Nephron progenitor cell (in vitro differentiated cells): ENCODE measurements around the gene STARD8.

ENCODE experiments used
- DNase-seq: peaks from one replicate; pipeline ENCODE4 v3.0.0; 2021
- H3K27ac Mint-ChIP-seq: 2 replicates; pipeline ENCODE4 v1.8.0; 2021; ENCODE audit warnings: mild to moderate bottlenecking, moderate library complexity, mixed read lengths
- H3K27me3 Mint-ChIP-seq: 2 replicates; pipeline ENCODE4 v1.8.0; 2021; ENCODE audit warnings: mild to moderate bottlenecking, low read depth, mixed read lengths; ENCODE audit not compliant: poor library complexity
- H3K36me3 Mint-ChIP-seq: 2 replicates; pipeline ENCODE4 v1.8.0; 2021; ENCODE audit warnings: low read depth, mixed read lengths
- H3K4me1 Mint-ChIP-seq: 2 replicates; pipeline ENCODE4 v1.8.0; 2021; ENCODE audit warnings: mixed read lengths
- H3K4me3 Mint-ChIP-seq: 2 replicates; pipeline ENCODE4 v1.8.0; 2021; ENCODE audit warnings: mild to moderate bottlenecking, moderate library complexity, mixed read lengths
- H3K9me3 Mint-ChIP-seq: 2 replicates; pipeline ENCODE4 v1.8.0; 2021; ENCODE audit warnings: mild to moderate bottlenecking, moderate library complexity, mixed read lengths
- CTCF ChIP-seq: fragments of 200-600 bp; sonication (generic); IDR thresholded peaks from 2 replicates; pipeline ENCODE4 v1.5.0; 2021; ENCODE audit warnings: antibody characterized with exemption

Gene STARD8

GRCh38 chrX:68695206-68695845 lies 47.9 kb downstream of the STARD8 start:
- no peak for DNase-seq
- peak overlapping the region; percentile 71 for H3K4me3 Mint-ChIP-seq
- no peaks in the 10 kb centered on the region for H3K36me3 Mint-ChIP-seq
- TF ChIP-seq CTCF, result no peak
- H3K4me1 Mint-ChIP-seq, result peaks cover 47% of the 10 kb centered on the region
- no peaks in the 10 kb centered on the region for H3K27me3 Mint-ChIP-seq
- no peak overlapping the region for H3K27ac Mint-ChIP-seq
- H3K9me3 Mint-ChIP-seq, result peaks cover 42% of the 10 kb centered on the region

GRCh38 chrX:68696267-68696990 lies 49.0 kb downstream of the STARD8 start:
- H3K27ac Mint-ChIP-seq, result no peak overlapping the region
- H3K9me3 Mint-ChIP-seq, result peaks cover 46% of the 10 kb centered on the region
- TF ChIP-seq CTCF, result no peak
- H3K27me3 Mint-ChIP-seq, result no peaks in the 10 kb centered on the region
- H3K36me3 Mint-ChIP-seq, result no peaks in the 10 kb centered on the region
- H3K4me1 Mint-ChIP-seq, result peaks cover 47% of the 10 kb centered on the region
- no peak for DNase-seq
- H3K4me3 Mint-ChIP-seq, result peak overlapping the region; percentile 36

GRCh38 chrX:68697036-68697435 lies 49.6 kb downstream of the STARD8 start:
- Mint-ChIP-seq H3K9me3 (peaks cover 49% of the 10 kb centered on the region), H3K36me3 (no peaks in the 10 kb centered on the region), H3K4me1 (peaks cover 47% of the 10 kb centered on the region), H3K27ac (no peak overlapping the region), H3K4me3 (peak overlapping the region; percentile 36), H3K27me3 (no peaks in the 10 kb centered on the region)
- no peak for DNase-seq
- TF ChIP-seq CTCF, result no peak

GRCh38 chrX:68697465-68698125 lies 50.1 kb downstream of the STARD8 start:
- peaks cover 47% of the 10 kb centered on the region for H3K4me1 Mint-ChIP-seq
- TF ChIP-seq CTCF, result no peak
- no peak for DNase-seq
- no peaks in the 10 kb centered on the region for H3K36me3 Mint-ChIP-seq
- H3K27ac Mint-ChIP-seq, result peak overlapping the region; percentile 4
- H3K27me3 Mint-ChIP-seq, result no peaks in the 10 kb centered on the region
- peak overlapping the region; percentile 36 for H3K4me3 Mint-ChIP-seq
- peaks cover 49% of the 10 kb centered on the region for H3K9me3 Mint-ChIP-seq

GRCh38 chrX:68698942-68699341 lies 51.5 kb downstream of the STARD8 start:
- Mint-ChIP-seq H3K27ac (no peak overlapping the region), H3K9me3 (peaks cover 46% of the 10 kb centered on the region), H3K4me3 (no peak overlapping the region), H3K27me3 (peaks cover under 1% of the 10 kb centered on the region), H3K36me3 (no peaks in the 10 kb centered on the region), H3K4me1 (peaks cover 41% of the 10 kb centered on the region)
- no peak for TF ChIP-seq CTCF
- DNase-seq, result no peak
